Left hindlimb (tissue), 1 donor: ENCODE measurements around the gene REP15.
"Not testable (repeated sequence)": the region's sequence is repeated elsewhere in the genome, so short reads cannot be mapped to it uniquely, and the experiment has no call there.

ENCODE experiments used
- DNase-seq: peaks from one replicate; pipeline ENCODE4 v3.0.0-alpha.2; 2018

REP15 gene, protein sequence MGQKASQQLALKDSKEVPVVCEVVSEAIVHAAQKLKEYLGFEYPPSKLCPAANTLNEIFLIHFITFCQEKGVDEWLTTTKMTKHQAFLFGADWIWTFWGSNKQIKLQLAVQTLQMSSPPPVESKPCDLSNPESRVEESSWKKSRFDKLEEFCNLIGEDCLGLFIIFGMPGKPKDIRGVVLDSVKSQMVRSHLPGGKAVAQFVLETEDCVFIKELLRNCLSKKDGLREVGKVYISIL

DNA sequence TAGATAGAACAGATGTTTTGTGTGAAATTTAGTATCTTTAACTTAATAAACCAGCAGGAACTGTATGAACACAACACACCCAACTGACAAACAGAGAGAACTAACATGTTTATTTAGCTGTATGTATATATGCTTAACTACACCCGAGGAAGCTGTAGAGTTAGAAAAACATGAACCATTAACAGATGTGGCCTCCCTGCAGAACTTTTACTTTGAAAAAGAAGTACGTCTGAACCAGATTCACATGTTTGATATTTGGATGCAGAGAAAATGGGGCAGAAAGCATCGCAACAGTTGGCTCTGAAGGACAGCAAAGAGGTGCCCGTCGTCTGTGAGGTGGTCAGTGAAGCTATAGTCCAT is at the start of gene REP15:
REP15 (plus strand) TSS at position 155 of the 360 bp plus-strand sequence; CDS start at position 271, 116 bp downstream.
- DNase-seq, result no peak

DNA sequence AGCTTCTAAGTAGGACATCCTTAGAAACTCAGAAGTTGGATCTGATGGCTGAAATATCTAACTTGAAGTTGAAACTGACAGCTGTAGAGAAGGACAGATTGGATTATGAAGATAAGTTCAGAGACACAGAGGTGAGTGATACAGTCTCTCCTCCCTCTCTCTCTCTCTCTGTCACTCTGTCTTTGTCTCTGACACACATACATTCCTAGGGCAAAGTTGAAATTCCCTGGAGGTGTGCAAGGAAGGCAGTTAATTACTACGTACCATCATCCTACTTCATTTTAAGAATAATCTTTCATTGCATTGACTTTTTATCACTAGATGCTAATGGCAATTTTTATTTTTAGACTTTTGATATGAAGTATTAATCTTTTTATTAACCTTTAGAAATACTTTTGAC is 46.2 kb upstream of the REP15 start:
- no peak for DNase-seq

DNA sequence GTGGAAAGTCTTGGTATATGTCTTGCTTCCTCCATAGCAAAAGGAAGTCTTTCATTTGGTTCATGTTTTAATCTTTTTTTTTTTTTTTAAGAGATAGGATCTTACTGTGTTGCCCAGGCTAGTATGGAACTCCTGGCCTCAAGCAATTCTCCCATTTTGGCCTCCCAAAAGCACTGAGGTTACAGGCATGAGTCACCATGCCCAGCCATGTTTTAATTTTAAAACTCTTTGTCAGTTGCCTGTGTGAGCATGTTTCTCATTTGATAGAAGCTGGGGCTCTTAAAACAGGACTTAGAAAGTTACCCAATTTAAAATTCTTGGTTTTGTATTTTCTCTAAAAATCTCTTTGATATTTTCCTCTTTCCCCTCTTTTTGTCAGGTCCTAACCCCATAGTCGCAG is 45.0 kb upstream of the REP15 start:
- DNase-seq, result no peak

DNA sequence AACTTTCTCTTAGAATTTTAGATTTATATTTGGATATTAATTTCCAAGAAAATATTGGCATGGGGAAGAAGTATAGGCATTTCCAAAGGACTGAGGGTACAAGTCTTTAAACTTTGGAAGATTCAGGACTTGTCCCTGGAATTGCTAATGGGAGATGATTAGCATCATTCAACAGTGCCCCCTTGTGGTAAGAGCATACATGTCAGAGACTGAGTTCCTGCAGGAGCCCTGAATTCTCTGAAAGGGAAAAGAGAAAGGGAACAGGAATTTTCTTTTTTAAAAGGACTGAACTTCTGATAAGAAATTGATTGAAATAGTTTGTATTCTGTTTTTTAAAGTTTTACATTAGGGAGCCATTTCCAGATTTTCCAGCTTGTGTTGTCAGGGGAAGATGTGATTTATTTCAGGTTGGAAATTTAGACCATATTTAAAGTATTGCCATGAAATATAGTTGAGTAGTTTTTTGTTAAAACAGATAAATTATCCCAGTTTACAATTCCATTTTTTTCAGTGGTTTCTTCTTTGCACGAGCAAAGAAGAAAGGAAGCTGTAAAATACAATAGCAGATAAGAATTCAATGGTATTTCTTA is 44.0 kb upstream of the REP15 start:
- peak; percentile 45 for DNase-seq

DNA sequence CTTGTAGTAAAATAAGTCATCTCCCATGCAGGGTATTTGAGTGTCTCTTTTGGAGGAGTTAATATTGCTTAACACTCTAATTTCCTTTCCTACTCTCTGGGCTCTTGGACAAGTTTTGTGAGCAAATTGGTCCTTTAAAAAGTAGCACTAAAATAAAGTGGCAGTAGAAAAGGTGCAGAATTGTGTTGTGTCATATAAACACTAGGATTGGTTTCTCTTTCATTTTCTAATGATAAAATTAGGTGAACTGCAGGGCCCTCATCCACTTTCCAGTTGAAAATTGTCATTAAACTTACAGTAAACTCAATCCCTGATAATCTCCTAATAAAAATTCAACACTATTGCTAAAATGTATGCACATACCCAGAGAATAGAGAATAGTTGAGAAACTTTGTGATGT is 42.6 kb upstream of the REP15 start:
- DNase-seq, result no peak

DNA sequence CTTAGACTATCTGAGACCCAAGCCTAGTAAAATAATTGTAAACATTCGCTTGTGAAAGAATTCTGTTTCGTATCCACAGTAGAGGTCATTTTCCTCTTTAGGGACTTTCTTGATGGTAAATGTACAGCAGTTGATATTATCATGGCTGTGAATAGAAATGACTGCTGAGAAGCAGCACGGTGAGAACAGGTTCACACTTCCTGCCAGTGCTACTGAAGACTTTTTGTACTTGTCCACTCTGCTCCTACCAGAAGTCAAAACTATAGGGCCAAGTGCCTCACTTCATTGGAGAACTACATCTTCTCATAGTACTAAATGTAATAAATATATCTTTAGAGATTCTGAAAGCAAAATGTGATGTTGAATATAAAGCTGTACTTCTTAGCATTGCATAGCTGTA is 40.8 kb upstream of the REP15 start:
- not testable (repeated sequence) for DNase-seq

DNA sequence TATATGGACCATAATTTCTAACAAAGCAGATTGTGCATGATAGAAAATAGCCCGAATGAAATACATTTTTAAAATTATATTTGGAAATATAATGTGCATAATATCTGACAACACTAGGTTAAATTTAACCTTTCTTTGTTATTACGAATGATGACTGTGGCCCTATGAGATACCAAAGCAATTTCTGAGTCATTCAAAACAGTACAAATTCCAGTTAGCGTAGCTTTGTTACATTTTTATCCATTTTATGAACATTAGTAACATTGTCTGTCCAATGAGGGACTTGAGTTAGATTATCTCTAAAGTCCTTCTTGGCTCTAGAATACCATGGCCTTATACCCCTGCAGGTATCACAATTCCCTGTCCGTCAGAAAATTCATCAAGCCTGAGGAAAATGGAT is 39.0 kb upstream of the REP15 start:
- DNase-seq, result no peak

DNA sequence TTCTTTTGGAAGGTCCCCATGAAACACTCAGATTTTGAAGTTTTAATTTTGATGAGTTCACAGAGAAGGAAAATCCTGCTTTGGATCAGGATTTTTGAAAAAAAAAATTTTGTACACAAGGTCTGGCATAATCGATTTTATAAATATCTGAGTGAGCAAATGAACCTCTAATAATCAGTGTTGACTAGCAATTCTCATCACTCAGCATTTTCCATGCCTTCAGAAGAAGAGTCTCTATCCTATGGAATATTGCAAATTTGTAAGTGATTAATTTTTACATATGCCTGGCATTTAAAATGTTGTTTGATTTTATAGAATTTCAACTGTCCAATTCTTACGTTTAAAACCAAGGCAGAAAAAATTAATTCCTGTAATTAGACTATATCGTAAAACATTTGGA is 30.5 kb upstream of the REP15 start:
- no peak for DNase-seq

DNA sequence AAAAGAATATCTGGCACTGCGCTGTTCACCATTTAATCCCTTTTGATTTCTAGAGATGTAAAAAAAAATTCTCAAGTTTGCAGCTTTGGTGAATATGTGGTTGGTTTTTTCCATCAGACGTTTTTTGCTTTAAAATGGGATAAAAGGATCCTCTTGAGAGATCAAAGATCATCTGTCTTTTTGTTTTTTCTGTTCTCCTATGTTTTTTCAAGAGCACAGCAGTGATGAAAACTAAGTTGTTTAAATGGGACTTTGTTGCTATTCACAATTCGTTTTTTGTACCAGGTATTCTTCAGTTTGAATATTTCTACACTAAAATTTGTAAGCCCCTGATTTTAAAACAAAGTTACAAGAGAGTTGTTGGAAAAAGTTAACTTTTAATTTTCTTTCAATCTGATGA is 29.7 kb upstream of the REP15 start:
- DNase-seq, result no peak

DNA sequence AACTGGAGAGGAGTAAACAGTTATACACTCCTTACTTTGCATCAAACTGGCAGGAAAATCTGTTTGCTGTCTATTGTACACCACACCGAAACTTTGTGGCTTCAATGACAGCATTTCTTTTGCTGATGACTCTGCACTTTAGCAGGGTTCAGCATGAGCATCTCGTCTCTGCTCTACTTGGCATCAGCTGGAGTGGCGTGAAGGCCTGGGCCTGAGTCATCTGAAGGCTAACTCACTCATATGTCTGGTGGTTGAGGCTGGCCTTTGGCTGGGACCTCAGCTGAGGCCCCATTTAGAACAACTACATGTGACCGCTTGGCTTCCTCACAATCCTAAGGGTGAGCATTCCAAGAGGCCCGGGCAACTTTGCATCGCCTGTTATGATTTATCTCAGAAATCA is 28.7 kb upstream of the REP15 start:
- no peak for DNase-seq

DNA sequence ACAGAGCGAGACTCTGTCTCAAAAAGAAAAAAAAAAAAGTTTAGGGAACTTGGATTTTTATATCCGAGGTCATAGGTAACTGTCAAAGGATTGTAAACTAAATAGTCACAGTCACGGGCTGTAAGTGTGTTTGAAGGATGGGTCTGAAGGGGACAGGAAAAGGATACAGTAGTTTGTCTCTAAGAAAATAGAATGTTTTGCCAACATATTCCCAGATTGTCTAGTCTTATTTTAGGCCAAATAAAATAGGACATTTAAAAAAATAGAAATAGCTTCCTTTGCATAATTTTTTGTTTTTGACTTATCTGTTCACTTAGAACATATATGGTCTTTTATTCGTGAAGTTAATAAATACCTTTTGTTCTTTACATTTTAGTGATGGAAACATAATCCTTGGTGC is 24.2 kb upstream of the REP15 start:
- no peak for DNase-seq

DNA sequence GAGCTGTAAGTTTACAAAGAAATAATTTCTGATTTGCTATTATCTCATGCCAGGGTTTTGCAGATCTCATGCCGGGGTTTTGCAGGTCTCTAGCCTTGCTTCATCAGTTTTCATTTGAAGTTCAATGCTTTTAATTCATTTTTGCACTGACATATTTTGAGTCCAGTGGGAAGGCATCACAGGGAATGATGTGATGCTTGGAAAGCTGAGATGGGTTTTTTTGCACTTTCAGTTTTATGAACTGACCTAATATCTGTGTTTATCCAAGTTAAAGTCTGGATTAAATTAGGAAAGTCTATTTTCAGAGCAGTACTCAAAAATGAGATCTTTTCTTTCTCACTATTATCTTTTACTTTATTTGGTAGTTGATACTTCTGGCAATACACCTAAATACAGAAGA is 23.6 kb upstream of the REP15 start:
- DNase-seq, result no peak

DNA sequence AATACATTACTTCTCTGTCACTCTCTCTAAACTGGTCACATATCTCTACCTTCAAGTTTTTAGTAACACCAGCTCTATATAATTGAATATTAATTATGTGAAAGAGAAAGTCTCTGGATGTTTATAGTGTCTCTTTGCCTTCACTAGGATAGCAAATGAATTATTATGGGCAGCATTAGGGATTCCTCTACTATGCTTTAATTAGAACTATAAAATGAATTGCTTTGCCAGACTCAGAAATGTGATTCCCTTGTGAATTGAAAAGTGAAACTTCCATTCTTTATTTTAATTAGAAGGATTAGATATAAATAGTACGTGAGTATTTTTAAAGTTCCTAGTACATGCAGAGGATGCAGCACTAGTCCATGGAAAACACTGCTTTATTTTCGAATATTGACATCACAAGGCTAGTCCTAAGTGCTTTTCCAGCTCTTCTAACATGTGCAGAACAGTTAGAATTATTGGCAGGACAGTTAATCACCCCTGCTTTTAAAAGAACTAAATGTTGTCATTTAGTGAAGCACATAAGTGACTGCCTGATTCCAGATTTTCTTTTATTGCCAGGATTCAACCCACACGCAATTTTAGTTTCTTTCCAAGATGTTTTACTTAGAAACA is 23.0 kb upstream of the REP15 start:
- DNase-seq, result no peak

DNA sequence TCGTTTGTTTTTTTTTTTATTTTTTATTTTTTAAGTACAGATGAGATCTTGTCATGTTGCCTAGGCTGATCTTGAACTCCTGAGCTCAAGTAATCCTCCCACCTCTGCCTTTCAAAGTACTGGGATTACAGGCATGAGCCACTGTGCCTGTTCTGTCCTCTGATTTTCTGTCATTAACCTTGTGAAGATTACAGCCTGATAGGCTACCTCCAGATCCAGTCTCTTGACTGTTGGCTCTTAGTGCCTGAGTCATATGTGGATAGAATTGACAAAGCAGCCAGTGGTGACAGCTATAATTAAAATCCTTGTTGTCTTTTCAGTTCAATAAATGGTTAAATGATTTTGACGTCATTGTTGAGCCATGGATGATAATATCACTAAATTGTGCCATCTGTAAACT is 21.3 kb upstream of the REP15 start:
- no peak for DNase-seq

DNA sequence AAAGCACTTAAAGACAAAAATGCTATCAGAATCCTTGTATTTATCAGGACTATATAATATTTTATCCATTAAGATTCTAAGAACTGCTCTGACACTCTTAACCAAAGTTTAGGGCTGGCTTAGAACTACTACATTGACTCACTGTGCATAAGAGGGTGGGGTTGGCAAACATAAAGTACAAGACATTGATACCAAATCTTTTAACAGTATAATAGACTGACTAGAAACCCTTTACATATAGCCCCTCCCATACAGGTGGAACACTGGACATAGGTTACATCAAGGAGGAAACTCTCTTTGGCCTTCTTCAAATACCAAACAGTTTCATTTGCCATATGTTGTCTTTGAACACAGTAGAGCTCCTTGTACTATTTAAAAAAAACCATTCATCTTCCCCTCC is 15.6 kb upstream of the REP15 start:
- DNase-seq, result no peak

DNA sequence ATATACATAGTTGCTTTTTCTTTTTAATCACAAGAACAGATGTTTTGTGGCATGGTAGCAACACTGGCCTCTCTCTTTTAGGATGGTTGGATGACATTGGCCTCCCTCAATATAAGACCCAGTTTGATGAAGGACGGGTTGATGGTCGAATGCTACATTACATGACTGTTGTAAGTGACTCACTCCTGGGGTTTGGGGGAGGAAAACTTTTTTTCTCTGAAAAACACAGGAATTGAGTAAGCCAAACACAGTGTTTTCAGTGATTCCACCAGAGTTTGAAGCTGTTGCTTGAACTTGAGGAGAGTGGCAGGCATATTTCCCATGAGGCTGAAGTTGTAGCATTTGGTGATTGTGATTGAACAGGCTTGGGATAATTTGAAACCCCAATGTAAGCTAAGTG is 13.7 kb upstream of the REP15 start:
- DNase-seq, result no peak

DNA sequence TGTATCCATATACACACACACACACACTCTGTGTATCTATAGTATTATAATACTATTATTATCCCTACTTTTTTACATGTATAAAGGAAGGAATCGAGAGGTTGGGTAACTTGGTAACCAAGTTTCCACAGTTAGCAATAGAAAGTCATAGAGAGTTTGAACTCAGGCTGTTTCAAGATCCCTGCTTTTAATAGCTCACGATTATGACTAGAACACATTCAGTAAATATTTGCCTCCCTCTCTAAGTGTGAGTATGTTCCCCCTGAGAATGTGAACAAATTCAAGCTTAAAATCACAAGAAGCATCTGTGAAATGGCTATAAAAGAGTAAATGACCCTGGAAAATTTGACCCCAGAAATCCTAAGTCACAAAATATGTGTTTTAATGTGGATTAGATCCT is 11.0 kb upstream of the REP15 start:
- DNase-seq, result no peak

DNA sequence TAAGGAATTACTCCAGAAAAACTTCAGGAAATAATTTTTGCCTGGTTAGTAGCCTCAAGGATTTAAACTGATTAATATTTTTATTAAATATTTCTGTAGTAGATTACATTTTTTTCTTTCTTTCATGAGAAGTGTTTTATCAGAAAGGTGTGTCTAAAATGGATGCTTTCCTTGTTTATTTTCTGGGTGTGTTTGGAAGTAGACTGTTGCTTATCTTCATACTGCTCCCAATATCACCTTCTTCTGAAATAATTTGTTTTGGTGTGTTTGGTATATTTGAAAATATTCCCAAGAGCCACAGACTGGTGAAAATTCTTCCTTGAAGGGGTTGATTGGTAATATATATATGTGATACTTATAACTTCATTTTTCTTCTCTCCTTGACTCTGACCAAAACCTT is 10.1 kb upstream of the REP15 start:
- DNase-seq, result no peak

DNA sequence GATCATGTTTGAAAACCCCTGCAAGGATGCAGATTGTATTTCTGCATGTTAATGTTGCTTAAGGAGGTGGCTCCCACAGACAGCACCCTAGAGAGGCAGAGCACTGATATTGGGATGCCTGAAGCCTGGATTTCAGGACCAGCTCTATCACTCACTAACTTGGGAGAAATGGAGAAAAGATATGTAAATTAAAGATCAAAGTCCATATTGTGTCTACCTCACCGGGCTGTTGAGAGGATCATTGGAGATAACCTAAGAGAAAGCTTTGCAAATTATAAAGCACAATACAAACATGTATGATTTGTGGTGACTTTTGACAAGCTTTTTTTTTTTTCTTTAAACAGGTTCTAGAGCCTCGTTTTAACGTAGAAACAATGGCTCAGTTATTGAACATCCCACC is 7.6 kb upstream of the REP15 start:
- DNase-seq, result no peak

DNA sequence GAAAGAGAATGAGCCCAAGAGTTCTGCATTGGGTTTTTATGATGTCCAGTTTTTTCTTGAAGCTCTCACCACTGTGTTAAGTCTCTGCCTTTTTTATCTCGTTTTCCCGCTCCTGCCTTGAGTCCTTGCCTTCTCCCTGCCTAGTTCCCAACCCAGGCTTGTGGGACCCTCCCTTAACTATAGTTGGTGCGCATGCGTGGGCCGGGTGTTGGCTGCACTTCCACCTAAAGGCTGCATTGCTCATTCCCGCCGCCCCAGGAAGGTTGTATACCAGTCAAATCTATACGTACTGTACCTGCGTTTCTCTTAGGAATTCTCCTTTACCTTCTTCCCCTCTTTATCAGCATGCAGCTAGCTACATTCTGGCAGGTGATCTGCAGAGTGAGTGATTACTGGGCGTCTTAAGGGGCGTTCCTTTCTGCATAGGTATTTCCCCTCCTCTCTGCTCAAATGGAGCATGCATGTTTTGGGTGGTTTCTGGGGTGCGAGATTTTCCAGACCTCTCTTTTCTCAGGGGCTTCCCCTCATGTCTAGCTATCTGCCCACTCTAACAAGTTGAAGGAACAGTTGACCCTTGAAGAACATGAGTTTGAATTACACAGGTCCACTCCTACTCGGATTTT is 6.6 kb upstream of the REP15 start:
- DNase-seq, result no peak

DNA sequence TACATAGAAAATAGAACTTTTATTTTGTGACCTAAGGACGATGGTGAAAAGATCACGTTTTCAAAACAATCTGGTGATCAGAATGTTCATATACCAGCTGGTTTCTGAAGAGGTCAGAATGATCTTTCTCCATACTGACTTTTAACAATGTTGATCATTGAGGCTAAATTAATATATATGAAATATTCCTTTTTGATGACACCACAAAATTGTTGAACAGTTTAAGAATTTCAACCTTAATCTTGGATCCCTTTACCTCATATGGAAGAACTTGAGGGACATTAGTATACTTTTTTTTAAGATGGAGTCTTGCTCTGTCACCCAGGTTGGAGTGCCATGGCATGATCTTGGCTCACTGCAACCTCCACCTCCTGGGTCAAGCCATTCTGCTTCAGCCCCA is 2.8 kb upstream of the REP15 start:
- DNase-seq, result no peak

DNA sequence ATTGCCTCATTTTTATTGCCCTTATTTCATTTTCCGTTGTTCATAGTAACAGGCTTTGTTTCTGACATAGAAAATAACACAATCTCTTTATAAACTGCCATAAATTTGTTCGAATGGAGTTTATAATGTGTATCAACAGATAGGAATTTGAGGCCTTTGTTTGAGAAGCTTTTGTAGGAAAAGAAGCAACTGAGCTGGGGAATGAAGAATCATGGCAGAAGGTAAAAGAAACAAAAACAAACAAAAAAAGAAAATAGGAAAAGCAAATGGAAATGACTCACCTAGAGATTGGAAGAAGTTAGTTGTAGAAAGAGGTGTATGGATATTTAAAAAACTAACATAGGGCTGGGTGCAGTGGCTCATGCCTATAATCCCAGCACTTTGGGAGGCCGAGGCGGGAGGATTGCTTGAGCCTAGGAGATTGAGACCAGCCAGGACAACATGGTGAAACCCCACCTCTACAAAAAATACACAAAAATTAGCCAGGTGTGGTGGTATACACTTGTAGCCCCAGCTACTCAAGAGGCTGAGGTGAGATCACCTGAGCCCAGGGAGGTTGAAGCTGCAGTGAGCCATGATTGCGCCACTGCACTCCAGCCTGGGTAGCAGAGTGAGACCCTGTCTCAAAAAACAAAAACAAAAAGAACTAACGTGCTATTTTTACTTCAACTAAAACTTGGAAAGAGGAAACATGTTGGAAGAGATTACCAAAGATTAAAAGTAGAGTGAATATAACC is 523 bp upstream of the REP15 start:
- no peak for DNase-seq

DNA sequence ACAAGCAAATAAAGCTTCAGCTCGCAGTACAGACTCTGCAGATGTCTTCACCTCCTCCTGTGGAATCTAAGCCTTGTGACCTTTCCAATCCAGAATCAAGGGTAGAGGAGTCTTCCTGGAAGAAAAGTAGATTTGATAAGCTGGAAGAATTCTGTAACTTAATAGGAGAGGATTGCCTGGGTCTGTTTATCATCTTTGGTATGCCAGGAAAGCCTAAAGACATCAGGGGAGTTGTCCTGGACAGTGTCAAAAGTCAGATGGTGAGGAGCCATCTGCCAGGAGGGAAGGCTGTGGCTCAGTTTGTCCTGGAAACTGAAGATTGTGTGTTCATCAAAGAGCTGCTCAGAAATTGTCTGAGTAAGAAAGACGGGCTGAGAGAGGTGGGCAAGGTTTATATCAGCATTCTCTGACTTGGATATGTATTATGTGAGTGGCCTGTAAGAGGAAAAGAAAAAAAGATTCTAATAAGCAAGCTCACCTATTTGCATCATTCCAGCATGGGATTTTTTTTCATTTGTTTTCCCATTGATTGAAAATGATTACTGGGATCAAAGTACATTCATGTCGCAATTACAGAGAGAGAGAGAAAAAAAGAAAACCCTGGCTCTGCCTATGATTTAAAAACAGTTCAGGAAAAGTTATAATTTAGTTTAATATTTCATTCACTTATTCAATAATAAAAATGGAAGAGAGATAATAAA is 767 bp downstream of the REP15 start:
- no peak for DNase-seq
